GM18526 (cell line): ENCODE data around the gene CERS1.

Experiments used
- POLR2A ChIP-seq: IDR thresholded peaks from 3 replicates; pipeline ENCODE4 v1.6.1; 2011; ENCODE audit not compliant: insufficient read length; ENCODE audit errors: extremely low read depth

CERS1 gene

DNA sequence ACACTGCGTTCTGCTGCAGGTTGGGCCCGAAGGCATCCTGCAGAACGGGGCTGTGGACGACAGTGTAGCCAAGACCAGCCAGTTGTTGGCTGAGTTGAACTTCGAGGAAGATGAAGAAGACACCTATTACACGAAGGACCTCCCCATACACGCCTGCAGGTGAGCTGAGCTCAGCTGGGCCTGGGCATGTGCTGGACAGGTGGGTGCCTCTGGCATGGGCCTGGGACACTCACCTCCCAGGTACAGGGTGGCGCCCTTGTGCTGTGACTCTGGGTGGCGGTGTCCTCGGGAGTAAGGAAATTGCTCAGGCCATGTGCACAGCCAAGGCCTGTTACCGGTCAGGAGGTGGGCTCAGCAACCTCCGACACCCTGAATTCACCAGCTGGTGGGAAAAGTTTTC lies 50.0 kb downstream of the CERS1 start:
- no peak for TF ChIP-seq POLR2A

DNA sequence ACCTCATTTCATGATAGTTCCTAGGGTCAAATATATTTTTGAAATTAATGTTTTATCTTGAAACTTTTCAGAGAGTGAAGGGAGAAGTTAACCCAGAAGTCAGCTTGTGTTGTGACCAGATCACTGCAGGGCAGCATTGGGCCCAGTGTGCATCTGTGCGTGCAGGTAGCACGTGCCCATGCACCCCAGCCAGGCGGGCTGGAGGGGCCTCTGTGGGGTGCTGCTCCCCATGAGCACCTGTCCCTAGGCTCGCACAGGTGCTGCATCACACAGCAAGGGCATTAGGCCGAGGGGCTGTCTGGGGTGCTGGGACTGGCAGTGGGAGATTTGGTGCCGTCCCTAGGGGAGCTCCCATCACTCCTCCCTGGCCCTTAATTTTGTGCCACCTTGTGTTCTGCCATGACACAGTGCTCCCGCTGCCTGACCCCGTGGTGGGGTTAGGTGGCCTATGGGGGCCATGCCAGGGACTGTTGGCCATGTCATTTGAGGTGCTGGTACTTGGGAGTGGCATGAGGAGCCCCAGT lies 51.1 kb downstream of the CERS1 start:
- no peak for TF ChIP-seq POLR2A

DNA sequence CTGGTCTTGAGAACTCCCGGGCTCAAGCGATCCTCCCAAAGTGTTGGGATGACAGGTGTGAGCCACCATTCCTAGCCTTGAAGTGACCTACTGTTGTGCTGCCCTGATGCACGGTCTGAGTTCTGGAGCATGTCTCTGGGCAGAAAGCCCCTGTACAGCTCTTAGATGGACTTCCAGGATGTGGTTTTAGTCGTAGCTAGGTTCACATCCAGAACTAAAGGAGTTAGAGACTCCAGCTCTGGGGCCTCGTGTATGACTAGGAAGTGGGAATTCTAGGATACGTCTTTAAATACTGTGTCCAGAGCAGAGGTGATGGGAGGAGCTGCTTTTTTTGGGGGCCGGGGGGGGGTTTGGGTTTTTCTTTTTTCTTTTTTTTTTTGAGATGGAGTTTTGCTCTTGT lies 52.0 kb downstream of the CERS1 start:
- no peak for TF ChIP-seq POLR2A

DNA sequence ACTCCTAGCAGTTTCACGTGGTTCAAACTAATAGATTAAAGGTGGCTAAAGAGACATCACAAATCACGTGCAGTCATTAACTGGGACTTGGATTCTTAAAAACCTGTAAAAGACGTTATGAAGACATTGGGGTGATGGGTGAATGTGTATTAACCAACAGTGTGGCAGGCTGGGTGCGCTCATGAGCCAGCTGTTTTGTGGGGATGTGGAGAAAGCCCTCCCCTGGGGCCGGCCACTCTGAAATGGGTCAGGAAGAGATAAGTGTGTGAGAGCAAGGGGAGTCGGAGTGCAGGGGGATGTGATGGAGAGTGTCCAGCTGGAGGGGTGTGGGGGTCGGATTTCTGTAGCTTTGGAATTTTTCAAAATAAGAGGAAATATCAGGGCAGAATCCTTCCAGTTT lies 53.8 kb downstream of the CERS1 start:
- TF ChIP-seq POLR2A = no peak

DNA sequence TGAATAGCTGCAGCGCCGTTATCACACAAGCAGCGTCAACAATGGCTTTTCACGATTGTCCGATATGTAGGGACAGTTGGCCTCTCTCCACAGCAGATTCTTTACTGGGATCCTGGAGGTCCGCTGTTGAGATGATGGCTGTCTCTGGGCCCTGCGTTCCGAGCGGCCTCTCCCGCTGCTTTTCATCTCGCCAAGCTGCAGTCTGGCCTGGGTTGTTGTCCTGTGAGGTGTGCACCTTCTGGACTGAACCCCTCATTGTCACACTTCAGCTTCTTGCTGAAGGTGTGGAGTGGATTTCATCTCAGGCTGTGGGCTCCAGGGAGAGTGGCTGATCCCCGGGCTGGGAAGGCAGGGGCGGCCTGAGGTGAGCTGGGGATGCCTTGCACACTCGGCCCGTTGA lies 54.6 kb downstream of the CERS1 start:
- no peak for TF ChIP-seq POLR2A

DNA sequence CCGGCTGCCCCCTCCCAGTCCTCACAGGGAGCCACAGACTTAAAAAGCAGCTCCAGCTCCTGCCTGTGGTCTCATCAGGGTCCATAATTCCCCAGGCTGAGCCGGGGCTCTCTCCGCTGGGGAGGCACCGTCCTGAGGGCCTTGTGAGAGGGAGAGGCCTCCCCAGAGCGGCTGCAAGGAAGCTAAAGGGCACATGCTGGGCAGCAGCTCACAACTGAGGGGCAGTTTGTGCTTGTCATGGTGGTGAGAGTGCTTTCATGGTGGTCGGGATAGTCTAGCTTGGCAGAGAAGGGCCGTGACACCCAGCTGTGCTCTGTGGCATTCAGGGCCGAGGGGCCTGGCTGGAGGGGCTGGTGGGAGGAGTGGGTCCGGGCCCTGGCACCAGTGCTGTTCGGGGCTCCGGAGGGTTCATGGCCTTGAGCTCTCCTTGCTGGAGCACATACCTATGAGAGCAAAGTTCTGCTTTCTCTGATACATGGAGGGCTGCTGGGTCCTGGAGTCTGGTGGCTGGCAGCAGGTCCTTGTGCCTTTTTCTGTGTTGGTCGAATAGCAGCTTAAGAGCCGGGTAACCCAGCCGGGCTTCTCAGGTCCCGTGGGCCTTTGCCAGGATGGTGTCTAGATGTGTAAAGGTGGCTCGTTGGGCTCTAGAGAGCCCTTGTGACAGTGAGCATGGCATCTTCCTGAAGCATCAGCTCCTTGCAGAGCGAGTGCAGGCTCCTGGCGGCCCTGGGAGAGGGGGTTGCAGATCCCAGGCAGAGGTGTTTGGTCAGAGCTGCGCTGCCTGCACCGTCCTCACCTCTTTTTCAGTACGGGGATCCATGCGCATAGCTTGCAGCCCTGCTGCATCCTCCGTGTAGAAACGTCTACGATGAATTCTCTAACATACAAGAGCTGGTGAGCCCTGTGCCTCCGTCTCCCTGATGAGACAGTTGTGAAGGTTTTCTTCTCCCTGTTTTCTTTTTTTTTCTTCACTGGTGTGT lies 55.4 kb downstream of the CERS1 start:
- no peak for TF ChIP-seq POLR2A

DNA sequence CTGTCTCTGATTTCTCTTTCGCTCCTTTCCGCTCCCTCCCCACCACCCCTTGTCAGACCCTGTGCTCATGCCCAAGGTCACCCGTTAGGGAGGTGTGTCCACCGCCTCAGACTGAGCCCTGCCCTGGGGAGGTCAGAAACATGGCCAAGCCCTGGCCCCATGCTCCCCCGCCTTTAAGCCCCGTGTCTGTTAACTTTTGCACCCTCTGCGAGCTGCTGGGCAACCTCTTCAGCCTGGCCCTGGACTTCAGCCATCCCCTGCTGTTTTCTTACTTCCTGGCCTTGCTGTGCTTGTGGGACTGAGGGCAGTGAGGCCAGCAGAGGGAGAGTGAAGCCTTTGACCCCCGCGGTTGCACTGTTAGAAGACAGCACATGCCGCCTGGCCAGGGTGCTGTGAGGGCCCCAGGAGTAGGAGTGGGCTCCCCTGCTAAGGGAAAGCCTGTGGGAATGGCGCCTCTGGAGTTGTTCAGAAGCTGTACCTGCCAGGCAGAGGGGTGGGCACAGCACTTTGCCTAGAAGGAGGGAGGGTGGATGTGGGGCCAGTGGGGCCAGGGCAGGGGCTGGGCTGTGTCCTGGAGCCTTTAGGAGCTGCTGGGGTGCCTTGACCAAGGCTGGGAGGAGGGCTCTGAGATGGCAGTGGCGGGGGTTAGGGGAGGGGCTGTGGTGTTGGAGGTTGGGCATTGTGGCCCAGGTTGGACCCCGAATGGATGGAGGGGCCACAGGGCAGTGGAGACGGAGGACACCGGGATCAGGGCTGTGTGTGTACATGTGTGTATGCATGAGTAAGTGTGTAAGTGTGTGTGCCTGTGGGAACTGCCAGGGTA lies 56.3 kb downstream of the CERS1 start:
- TF ChIP-seq POLR2A = no peak

DNA sequence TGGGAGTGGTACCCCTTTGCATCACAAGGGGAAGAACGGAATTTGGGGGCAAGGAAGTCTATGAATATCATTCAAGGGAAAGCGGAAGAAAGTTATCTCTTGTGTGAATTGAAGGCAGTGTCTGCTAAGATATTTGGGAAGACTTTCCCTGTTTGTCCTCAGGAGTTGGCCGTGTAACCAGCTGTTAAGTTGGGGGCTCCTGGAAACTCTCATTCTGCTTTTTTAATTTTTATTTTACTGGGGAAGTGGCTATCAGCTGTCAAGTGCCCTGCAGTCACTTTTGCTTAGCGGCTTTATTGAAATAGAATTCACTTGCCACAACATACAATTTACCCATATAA lies 61.3 kb downstream of the CERS1 start:
- no peak for TF ChIP-seq POLR2A

DNA sequence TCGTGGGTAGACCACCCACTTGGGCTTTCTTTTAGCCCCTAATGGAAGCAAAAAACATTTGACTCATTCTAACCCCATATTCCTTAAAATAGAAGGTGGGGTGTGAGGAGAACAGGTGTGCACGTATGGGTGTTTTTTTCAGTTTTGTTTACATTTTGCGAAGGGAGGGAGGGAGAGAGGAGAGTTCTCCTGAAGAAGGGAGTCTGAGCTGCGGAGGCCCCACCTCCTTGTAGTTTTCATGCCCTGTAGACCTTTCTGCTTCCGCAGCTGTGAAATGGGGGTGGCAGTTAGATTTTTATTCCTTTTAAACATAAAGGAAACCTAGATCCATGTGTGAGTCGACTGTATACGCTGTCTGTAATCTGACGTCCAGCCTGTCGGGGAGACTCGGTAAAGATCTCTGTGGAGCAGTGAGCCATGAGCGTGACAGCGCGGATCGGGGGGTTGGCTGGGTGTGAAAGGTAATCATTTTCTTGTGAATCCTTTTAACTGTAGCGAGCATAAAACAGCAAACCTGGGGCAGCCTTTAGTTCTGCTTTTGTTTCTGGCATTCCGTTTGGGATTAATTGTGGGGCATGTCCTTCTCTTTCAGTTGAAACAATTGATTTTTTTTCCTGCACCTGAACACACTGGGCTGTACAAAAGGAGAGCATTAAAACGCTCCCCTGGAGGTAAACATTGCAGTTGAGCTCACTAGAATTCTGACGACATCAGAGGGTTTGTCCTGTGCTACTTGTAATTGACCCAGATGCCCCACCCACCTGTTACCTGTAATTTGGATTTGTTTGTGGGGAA lies 61.9 kb downstream of the CERS1 start:
- no peak for TF ChIP-seq POLR2A

DNA sequence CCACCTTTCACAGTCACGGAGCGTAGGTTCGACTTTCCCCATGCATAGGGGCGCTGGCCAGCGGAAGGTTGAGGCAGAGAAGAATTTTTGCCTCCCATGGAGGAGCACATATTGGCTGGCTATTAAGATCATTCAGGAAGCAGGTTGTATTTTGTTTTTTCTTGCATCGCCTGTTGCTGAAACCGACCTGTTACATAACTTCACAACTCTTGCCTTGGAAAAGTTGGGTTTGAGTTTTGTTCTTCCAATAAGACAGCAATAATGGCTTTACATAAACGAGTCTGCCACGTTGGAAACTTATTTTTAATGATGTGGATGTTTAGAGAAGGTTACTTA lies 62.8 kb downstream of the CERS1 start:
- TF ChIP-seq POLR2A = no peak

DNA sequence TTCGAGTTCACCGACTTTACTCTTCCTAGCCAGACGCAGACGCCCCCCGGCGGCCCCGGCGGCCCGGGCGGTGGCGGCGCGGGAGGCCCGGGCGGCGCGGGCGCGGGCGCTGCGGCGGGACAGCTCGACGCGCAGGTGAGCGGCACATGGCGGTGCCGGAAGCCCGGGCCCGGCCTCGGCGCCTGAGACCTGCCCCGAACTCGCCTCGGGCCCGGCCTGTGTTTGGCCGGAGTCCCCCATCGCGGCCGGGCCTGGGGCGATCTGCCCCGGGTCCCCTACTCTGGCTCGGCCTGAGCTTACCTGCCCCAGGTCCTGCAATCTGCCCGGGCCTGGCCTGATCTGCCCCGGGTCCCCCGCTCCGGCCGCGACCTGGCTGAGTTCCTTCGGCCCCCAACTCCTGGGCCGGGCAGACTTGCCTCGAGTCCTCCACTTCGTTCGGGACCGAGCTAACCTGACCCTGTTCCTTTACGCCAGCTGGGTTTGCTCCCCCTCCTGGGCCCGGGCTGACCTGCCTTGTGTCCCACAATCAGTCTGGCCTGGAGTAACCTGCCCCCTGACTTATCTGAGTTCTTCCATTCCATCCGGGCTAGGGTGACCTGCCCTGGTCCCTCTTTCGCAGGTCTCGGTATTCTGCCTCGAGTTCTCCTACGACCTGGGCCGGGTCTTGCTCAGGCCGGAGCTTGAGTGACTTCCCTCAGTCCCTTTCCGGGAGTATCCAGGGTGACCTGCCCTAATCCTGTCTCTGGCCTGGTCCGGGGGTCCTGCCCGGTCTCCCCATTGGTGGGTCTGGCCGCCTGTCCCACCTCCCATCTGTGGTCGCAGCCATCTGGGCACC lies 63.4 kb downstream of the CERS1 start:
- TF ChIP-seq POLR2A = no peak

DNA sequence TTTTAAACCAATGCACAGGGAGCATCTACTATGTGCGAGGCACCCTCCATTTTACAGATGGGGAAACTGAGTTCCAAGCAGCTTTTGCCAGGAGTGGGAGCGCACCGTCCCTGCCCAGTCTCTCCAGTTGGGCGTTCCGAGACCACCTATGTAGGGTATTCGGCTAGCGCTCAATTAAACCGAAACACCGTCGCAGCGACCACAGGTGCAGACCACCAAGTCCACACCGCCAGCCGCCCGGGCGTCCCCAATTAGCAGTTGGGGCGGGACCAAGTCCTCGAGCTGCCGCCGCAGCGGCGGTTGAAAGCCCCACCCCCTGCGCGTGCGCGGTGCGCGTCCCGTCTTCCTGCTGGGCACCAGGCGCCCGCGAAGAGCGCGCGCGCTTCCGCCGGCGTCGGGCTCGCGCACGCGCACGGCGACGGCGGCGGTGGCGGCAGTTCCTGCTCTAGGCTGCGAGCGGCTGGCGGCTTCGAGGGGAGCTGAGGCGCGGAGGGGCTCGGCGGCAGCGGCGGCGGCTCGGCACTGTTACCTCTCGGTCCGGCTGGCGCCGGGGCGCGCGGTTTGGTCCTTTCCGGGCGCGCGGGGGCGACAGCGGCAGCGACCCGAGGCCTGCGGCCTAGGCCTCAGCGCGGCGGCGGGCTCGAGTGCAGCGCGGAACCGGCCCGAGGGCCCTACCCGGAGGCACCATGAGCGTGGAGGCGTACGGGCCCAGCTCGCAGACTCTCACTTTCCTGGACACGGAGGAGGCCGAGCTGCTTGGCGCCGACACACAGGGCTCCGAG lies 64.2 kb downstream of the CERS1 start, which contains the start of gene UPF1:
UPF1 (plus strand) TSS at position 436 of the 782 bp plus-strand sequence; CDS start at position 687, 251 bp downstream.
- TF ChIP-seq POLR2A = peak; percentile 95

DNA sequence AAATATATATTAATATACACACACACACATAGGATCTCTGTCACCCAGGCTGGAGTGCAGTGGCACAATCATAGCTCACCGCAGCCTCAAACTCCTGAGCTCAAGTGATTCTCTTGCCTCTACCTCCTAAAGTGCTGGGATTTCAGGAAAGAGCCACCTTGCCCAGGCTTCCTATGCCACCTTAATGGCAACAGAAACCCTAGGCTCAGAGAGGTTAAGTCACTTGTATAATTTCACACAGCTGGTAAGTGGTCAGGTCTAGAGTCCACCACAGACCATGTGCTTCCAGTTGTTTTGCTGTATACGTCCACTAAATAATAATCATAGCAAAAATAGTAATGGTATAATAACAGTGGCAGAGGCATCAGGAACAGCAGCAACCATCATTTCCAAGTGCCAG lies 65.5 kb downstream of the CERS1 start:
- TF ChIP-seq POLR2A = no peak
